Activated naive CD4-positive, alpha-beta T cell (primary cell): Measurements from ENCODE around the gene DPP6.

Experiments
- DNase-seq, 4 experiments: peaks; one replicate each; lab custom pipeline; 2025; lab: John Stamatoyannopoulos, UW

Gene DPP6

DNA sequence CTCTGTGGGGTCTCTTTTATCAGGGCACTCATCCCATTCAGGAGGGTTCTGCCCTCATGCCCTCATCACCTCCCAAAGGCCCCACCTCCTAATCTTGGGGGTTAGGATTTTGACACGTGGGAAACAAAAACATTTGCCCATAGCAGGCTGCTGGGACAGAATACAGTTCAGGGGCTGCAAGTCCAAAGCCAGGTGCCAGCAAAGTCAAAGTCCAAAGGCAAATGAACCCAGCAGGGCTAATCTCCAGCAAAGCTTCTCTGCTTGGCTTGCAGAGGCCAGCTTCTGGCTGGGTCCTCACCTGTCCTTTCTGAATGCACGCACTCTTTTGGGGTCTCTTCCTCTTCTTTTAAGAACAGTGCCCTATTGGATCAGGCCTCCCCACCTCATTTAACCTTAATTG lies 359.9 kb downstream of the DPP6 start:
- DNase-seq, result no peak

DNA sequence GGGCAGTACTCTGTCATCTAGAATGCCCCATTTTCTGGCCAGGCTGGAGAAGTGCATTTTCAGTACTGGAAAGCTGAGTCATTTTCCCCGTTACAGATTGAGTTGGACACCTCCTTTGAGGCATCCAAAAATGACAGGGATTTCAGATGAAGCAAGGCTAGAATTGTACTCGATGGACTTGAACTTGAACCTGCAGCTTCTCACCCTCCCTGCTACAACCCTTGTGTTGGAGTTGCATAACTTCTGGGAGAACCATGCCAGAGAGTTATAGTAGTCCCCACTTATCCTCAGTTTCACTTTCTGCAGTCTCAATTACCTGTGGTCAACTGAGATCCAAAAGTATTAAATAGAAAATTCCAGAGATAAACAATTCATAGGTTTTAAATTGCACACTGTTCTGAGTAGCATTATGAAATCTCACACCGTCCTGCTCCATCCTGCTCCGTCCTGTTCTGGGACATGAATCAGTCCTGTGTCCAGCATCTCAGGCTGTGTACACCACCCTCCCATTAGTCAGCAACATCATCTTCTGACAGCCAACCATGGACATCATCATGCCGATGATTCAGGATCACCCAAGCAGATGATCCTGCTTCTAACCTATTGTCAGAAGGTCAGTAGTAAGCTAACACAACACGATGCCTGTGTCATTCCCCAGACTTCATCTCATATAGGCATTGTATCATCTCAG lies 363.7 kb downstream of the DPP6 start:
- no peak for DNase-seq

DNA sequence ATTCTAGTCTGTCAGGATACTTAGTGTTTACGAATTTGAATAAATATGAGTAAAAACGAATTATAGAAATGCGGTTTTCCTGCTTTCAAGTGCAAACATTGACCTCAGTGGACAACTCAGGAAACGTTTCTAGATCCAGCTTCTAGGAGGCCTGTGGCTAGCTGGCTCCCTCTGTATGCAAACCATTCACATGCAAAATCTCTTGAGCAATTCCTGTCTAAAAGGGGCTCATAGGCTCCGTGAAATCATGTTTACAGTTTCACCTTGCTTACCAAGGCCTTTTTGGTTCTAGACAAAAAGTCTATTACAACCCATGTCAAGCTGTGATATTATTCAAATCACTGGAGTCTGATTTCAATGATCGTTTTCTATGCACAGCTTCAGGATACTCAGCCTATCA lies 364.5 kb downstream of the DPP6 start:
- no peak for DNase-seq

DNA sequence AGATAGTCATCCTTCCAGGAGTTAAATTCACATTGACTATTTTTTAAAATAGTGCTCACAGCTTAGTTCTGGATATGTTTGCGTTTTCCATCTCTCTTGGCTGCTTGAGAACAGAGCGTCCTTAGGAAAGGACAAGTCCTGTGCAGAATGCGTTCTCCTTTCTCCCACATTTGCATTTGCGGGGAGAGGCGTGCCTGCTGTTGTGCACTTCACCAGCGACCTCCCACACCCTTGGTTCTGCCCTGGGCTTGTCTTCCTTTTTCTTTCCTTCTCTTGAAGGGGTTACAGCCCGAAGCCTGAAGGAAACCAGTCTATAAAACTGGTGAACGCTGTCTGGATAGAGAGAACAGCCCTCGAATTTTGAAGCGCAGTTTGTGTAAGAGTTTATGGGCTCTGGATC lies 367.1 kb downstream of the DPP6 start:
- DNase-seq, result no peak

DNA sequence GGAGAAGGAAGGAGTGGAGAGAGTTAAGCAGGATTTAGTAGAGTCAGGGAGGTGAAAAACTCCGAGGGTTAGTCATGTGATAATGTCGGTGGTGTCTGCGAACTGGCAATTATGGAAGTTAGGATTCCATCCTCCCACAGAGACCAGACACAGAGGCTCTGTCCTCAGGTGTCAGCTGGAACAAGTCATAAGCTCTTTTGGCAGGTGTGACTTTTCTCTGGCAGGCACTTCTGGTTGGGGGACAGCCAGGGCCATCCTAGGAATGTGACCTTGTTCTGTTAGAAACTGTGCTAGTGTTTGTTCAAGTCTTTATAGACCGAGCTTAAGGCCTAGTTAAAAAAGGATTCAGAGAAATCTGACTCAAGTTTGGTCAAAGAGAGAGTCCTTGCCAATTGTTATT lies 371.0 kb downstream of the DPP6 start:
- no peak for DNase-seq

DNA sequence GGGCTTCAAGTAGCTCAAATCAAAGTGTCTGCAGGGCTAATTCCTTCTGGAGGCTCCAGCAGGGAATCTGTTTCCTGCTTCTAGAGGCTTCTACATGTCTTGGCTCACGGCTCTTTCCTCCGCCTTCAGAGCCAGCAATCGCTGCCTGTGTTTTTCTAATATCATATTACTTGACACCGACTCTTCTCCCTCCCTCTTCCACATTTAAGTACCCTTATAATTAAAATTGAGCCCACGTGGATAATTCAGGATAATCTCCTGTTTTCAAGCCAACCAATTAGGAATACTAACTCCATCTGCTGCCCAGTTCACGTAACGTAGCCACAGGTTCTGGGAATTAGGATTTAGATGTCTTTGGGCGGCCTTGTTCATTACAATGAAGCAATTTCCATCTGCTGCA lies 372.2 kb downstream of the DPP6 start:
- no peak for DNase-seq

DNA sequence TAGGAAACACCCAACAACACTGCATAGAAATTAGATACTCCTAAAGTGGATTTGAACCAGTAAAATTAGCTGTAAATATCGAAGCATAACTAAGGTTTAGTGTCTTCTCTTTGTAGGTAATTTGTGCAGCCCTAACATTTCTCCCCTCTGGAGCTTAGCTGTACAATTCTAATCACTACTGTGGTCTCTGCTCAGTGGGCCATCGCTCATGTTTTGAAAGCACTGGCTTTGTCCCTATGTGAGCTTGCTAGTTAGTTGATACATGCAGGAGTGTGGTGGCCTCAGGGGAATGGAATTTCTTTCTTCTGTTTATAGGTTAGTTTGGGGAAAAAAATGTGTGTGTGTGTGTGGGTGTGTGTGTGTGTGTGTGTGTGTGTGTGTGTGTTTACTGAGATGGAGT lies 373.1 kb downstream of the DPP6 start:
- no peak for DNase-seq

DNA sequence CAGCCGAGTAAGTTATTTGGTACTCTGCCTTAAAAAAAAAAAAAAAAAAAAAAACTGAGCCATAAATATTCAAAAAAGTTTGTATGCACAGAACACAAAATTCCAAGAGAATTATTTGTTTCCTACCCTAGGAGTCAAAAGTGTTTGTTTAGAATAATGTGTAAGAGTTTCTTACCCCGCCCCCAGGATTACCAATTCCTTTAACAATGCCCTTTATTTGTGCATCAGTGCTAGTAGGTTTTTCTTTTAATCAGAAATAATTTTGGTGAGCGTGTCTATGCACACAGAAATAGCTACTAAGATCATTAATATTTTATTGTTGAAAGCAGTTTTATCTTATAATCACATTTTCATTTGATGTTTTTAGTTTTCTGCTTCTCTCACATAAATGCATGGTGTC lies 374.6 kb downstream of the DPP6 start:
- DNase-seq, result no peak

DNA sequence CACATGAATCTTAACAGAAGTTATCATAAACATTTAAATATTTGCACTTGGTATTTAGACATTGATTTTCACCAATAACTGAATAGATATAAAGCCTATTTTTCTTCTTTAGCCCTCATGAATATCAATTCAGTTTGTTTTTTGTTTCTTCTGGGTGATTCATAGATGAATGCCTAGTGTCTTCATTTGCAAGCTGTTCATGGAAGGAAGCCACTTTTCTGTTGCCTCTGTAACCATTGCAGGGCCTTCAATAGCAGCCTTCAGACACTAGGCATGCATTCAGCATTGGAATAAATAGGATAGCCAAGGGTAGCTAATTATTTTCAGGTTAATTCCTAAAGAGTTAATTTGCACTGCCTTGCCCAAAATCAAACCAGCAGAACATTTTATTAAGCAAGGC lies 375.3 kb downstream of the DPP6 start:
- no peak for DNase-seq

DNA sequence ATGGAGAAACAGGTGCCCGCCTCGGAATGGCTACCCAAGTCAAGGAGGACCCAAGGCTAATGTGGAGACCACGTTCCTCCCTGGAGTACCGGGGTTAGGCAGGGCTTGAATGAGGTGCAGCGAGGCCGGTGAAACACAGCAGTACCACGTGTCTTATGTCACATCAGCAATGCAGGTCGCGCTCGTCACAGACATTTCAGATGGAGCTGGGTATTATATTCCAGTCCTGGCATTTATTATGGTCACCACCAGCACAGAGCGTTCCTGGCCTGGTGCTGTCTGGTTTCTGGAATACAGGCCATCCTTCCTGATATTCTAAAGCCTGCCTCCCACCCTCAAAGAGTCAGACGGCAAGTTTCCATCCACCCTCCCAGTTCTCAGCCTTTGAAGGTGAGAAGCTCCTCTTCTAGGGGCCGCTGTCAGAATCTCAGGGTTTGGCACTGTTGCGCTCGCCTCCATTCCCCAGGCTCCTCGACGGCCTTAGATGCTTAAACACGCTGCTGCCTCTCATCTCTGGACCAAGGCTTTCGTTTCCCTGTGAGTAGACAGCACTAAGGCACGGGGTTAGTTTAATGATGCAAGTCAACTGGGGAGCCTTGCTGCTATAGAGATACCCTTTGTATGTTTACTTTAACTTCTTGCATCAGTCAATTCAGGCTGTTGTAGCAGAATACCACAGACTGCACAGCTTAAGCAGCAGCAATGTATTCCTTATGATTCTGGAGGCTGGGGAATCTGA lies 377.6 kb downstream of the DPP6 start:
- no peak for DNase-seq

DNA sequence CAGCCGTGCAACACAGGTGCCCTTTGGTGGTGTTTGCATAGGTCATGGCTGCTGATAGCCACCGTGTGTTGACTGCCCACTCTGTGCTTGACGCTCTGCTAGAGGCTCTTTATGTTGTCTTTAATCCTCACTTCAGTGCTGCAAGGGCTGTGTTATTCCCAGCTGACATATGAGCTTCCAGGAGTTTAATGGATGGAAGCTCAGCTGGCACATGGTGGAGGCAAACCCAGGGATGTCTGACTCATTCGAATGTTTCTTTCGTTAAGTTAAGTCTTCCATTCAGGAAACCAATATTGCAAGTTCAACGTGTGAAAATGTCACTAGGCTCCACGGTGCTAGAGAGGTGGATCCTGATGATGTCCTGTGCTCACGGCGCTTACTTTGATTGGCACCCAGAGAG lies 378.4 kb downstream of the DPP6 start:
- DNase-seq, result no peak

DNA sequence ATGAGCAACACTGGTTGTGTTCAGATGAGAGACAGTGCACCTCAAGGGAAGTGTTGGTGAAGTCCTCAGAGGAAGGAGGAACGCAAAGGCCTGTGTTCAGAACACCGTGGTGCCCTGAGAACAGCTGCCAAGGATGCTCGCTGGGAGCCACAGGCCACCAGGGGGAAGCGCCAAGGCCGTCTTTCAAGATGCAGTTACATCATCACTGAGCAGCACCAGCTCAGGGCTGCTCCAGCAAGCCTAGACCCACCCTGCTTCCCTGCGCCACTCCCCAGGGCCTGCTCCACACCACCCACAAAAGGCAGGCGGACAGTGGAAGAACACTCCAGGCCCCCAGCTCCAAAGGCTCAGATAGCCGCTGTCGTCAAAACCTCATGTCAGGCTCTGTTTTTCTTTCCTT lies 378.8 kb downstream of the DPP6 start:
- no peak for DNase-seq

DNA sequence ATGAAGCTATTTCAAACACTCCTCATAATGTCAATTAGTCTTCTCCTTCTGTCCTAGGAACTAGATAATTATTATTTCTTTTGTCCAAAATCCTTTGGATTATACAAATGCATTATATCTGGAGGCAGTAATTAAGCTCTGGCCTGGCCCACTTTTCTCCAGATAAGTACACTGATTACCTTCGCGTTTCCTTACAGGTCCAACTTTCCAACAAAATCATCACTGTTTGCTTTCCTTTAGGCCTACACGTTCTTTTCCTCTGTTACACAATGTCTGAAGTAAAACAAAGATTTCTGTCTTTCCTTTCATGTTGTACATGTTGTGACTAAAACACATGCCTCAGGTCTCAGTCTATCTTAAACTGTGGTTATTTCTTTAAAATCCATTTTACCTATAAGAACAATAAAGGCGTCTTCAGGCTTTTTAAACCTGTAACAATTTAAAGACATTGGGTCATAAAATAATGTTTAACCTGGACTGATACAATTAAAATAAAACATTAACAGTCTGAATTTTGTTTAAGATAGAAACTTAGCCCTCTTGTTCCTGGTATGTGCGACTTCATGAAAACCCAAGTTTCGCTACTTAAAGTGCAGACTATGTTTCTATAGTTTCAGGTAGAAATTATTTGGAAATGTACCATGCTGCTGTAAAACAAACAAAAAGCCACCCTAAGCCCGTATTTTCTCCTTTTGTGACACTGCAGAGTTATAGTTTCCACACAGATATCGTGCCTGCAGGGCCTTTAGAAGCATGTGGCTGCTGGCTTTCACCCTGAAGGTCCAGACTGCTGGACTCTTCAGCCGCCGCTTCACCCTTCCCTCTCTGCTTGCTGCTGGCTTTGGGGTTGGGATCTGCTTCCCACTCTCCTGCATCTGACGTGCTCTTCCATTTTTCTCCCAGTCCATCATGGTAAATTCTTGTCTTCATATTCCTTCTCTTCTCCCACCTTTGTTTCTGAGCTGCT lies 381.7 kb downstream of the DPP6 start:
- DNase-seq, result no peak

DNA sequence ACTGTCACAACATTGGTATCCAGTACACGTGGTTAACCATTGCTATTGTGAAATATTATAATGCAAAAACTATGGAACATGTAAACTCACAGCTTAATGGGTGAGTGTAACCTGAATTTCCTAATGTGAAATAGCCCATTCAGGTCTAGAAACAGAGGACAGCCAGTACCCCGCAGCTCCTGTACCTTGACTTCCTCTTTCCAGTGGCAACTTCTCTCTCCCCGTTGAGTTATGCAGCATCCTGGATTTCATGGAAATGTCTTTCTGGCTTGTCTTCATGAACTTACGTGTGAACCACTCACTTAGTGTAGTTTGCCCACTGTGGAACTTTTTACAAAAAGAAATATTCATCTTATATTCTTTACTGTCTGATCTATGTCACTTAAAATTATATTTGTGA lies 384.4 kb downstream of the DPP6 start:
- DNase-seq, result no peak

DNA sequence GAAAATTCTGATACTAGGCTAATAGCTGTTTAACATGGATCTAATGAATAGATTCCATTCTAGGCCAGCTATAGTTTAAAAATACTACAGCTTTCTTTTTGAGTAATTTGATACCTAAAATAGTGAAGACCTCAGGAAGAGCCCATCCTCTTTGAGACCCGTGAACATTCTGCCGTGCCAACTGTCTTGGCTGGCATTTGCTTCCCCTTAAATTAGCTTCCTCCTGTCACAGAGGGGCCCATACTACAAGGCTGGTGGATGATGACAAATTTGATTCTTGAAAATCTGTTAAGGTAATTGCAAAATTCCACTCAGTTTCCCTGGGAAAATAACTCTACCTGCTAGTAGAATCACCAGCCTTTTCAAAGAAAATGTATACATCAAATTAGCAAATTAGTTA lies 385.0 kb downstream of the DPP6 start:
- no peak for DNase-seq

DNA sequence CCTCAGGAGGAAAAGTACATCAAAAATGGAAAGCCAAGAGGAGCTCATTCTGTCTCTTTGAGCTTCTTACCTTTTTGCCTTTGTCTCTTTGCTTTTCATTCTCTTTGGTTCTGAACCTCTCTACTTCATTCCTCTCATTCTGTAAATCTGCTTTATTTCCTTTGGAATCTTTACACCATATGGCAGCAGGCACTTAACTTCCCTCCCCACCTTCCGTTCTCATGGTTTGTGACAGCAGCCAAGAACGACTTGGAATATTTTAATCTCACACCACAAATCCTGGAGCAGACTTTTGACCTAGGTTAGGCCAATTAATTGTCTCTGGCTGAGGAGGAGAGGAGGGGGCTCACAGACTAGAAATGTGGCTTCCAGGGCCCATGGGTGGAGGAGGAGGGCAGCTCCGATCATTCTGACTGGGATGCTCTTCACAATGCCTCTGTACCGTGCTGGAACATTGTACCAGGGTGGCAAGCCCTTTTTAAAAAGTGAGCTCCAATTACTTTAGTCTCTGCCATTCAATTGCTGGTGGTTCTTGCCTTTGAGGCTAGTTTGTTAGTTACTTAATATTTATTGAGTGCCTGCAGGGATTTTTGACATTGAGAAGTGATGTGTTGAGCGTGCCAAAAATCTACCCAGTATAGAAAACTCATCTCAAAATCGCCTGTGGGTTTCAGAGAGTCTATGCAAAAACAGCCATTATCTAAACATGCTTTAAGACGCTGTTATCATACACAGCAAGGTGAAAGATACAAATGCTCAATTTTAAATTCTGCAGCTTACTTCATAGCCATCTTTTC lies 386.6 kb downstream of the DPP6 start:
- no peak for DNase-seq

DNA sequence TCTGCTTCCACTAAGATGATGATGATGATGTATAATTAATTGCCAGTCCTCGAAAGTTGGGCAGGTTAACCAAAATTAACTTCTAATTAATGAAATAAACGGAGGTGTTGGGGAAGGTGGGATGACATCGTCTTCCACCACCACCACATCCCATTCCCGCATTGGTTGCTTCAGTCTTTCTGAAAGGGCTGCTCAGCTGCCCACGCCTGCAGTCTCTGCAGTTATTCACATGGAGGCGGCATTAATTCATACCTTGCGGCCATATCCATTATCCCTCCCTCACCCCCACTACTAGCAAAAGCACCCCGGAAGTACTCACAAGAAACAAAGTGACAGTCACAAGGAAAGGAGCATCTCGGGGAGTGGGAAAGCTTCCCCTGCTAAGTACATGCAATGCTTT lies 387.9 kb downstream of the DPP6 start:
- DNase-seq, result no peak

DNA sequence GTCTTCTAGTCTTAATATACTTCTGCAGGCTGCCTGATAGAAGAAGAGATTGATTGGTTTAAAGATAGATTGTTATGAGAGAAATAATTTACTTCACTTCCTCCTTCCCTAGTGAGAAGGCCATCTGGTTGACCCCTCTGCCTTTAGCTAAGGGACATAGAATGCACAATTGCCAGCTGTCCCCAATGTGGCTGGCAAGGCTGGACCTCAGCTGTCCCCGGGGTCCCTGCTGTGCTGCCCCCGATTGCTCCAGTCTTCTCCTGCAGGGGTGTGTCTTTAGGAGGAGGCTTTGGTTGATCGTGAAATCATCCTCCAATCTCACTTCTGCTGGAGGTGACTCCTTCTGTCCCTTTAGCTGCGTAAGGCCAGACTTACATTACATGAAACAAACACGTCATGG lies 388.5 kb downstream of the DPP6 start:
- no peak for DNase-seq

DNA sequence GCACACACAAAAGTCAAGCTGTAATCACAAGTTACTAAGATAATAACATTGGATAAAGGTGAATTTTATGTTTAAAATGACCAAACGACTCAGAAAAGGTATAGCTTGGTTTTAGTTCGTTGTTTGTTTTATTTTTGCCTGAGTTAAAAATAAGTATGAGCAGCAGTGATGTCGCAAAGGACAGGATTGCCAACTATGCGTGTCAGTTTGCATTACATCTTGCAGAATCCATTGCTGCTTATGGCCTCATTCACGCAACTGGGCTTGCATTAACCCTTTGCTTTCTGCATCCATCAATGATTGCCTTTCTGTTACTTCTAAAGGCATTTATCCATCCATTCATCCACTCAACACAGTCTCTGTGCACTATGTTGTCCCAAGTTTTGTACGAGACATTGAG lies 389.6 kb downstream of the DPP6 start:
- no peak for DNase-seq

DNA sequence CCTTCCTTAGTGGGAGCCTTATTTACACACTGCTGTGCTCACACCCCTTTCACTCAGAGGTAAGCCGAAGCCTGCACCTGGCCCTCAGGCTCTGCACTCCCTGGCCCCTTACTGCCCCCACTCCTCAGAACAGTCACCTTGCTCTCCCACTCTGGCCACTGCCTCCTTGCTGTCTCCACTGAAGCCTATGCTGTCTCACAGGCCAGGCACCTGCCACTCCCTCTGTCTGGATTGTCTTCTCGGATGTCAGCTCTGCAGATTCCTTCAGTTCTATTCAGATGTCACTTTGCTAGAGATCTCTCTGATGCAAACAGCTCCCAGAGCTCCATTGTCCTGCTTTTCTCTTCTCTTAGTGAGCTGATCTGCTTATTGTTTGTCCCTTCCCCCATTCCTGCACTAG lies 390.7 kb downstream of the DPP6 start:
- no peak for DNase-seq

DNA sequence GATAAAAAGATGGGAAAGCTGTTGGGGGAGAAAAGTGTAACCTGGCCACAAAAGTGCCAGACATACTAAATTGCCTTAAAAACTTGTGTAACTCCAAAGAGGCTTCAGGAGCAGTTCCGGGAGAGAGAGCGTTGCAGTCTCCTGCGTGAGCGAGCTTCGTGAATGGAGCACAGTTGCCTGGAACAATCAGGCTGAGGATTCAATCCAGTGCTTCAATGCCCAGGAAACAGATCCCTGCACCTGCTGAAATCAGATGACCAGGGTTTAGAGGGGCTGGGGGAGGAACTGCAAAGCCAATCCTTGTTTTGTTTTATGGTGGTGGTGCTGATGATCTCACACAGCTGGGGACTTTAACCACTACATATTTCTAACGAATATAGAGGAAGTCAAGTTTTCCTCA lies 398.3 kb downstream of the DPP6 start:
- no peak for DNase-seq
